Muscle of arm (tissue), 12 donors: ENCODE data around the gene OCEL1. TPM values are rescaled to one million over a fixed set of nuclear protein-coding genes. Genes with fewer than 3 reads are reported as not detected.
A peak's percentile ranks its signal among the peaks of the same experiment; 100 is the strongest.

Experiments used
- DNase-seq: peaks from one replicate; pipeline ENCODE4 v3.0.0-alpha.2; 2013
- polyA plus RNA-seq, 12 donors: library from polyadenylated mRNA; unstranded; fragments of 120-200 nt; gene quantifications; one replicate each; pipeline ENCODE4 v1.2.1, GENCODE V29; 2013; ENCODE audit not compliant: insufficient read length in 12 of 12

The OCEL1 gene
- polyA plus RNA-seq, 12 donors: 6.5 to 22.5 (median 9.2) TPM; not detected in 1

GRCh38 chr19:17209126-17210036, 16.6 kb upstream of the OCEL1 start:
- DNase-seq: no peak

DNA sequence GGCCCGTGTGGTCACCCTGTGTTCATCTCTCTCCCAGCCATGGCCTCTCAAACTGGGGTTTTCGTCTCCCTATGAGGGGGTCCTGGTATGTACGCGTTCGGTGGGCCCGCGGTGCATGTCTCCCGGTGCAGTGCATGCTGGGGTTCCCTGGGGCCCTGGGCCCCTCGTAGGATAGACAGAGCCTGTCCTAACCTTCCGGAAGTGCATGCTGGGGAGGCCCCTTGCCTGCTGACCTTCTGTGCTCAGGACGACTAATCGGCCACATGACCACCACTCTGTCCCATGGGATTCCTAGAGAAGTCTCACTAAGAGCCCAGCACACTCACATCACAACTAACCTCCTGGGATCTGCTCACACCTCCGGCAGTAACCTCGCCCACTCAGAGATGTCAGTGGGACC, 15.7 kb upstream of the OCEL1 start:
- no peak for DNase-seq

GRCh38 chr19:17211547-17212446, 14.2 kb upstream of the OCEL1 start:
- DNase-seq: no peak

- DNase-seq: no peak
Observed at GRCh38 chr19:17213334-17213733, 12.7 kb upstream of the OCEL1 start.

DNA sequence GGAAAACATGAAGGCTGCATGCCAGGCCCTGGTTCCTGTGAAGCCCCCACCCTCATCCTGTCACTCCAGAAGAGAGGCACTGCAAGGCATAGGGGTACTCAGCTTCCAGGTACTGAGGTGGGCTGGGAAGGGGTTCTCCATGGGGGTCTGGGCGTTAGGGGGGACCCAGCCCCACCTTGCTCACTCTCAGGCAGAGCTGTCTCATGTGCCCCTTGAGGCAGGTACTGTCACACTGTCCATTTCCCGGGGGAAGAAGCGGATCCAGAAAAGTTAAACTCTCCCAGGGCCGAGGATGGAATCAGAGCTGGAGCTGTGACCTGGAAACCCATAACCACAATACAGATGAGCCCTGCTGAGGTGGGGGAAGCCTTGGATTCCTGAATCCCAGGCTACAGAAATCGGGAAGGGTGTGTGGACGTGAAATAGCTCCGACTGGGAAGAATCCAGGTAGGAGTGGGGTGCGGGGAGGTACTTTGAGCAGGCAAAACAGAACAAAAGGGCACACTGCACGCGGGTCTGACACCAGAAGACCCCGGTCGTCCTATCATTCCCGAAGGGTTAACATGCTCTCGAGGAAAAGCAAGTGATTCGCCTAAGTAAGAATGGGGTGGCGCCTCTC, 11.4 kb upstream of the OCEL1 start:
- DNase-seq: no peak

- peak; percentile 94 for DNase-seq
Observed at GRCh38 chr19:17215127-17215971, 10.7 kb upstream of the OCEL1 start, which contains the start of gene USE1. TSS of gene USE1 (plus strand) at chr19:17215357. CDS start at chr19:17215406, 49 bp downstream.

DNA sequence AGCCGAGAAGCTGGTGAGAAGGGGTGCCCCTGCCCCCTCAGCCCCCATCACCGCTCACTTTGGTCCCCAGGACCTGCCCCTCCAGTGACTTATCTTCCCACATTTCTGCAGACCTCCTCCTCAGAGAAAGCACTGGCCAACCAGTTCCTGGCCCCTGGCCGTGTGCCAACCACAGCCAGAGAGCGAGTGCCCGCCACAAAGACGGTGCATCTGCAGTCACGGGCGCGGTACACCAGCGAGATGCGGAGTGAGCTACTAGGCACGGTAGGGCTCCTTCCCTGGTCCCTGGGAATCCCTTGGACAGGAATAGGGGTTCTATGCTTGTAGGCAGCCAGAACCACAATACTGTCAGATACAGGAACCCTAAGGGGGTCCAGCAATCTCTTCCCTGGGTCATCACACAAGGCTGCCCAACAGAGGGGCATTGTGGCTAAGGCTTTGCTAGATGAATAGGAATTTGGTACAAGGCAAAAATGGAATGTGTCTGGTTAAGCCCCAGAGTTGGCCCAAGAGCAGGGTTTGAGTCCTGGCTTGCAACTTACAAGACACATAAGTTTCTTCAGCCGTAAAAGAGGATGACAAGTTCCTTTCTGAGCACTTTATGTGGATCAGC, 9.9 kb upstream of the OCEL1 start:
- no peak for DNase-seq

DNA sequence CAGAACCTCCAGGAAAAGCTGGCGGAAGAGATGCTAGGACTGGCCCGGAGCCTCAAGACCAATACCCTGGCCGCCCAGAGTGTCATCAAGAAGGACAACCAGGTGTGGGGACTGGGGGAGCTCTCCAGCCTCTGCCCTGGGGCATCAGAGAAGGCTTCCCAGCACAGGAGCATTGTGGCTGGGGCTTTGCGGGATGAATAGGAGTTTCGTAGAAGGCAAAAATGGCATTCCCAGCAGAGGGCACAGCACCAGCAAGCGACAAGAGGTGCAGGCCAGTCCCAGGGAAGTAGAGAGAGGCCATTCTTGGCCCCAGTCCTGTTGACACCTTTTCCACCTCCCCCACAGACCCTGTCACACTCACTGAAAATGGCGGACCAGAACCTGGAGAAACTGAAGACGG, 6.7 kb upstream of the OCEL1 start:
- DNase-seq: no peak

DNA sequence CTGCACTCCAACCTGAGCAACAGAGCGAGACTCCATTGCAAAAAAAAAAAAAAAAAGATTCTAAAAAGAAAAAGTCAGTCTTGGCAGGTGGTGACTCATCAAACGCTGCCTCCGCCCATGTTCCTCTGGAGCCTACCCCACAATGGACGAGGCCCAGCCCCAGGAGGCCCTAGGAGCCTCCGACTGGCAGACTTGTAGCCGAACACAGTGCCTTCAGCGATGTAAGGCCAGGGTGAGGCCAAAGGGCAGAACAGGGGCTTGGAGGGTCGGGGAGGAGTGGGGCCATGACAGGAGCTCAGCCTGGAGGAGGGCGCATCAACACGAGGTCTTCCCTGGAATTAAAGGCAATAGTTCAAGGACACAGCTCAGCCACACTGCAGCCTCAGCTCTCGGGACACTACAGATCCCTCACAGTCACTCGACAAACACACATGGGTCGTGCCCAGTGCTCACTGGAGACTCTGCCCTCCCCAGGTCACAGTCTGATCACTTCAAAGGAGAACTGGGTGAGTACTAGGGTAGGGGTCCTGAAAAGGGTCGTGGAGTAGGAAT, 5.7 kb upstream of the OCEL1 start:
- no peak for DNase-seq

- DNase-seq: no peak
Observed at GRCh38 chr19:17225053-17225452, 973 bp upstream of the OCEL1 start.

DNA sequence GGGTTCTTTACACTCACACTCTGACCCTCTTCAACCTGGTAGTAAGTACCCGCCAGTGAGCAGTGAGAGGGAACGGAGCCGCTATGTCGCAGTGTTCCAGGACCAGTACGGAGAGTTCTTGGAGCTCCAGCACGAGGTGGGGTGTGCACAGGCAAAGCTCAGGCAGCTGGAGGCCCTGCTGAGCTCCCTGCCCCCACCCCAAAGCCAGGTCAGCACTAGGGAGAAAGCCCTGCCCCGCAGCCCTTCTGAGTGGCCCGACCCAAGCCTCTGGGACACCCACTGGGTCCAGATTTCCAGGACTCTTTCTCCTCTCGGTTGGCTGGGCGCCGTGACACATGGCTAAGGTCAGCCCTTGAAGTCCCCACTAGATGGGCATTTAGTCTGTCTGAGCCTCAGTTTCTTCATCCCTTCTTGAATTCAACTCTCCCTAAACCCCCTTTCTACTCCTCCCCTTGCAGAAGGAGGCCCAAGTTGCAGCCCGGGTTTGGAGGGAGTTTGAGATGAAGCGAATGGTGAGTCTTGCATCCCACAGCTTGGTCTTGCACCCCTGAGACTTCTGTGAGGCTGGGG, 1.9 kb downstream of the OCEL1 start:
- DNase-seq: no peak

DNA sequence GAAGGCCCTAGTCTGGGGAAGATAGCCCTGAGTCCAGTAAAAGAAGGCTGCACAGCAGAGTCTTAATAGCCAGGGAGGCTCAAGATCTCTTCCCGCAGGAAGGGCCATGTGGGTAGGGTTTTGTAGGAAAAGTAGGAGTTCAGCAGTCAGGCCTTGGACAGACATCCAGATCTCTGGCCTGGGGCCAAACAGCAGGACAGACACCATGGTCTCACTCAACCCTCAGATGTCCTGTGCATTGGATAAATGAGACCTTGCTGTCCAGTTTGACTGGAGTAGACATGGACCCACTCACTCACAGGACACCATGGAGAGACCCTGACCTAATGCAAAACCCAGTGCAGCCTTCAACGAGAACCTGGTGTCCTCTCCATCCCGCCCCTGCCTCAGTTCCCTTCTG, 3.9 kb downstream of the OCEL1 start:
- DNase-seq: no peak

GRCh38 chr19:17232258-17232657, 6.2 kb downstream of the OCEL1 start:
- DNase-seq: no peak

- no peak for DNase-seq
Observed at GRCh38 chr19:17234911-17235299, 8.9 kb downstream of the OCEL1 start.

- peak; percentile 76 for DNase-seq
Observed at GRCh38 chr19:17235300-17235970, 9.4 kb downstream of the OCEL1 start.

DNA sequence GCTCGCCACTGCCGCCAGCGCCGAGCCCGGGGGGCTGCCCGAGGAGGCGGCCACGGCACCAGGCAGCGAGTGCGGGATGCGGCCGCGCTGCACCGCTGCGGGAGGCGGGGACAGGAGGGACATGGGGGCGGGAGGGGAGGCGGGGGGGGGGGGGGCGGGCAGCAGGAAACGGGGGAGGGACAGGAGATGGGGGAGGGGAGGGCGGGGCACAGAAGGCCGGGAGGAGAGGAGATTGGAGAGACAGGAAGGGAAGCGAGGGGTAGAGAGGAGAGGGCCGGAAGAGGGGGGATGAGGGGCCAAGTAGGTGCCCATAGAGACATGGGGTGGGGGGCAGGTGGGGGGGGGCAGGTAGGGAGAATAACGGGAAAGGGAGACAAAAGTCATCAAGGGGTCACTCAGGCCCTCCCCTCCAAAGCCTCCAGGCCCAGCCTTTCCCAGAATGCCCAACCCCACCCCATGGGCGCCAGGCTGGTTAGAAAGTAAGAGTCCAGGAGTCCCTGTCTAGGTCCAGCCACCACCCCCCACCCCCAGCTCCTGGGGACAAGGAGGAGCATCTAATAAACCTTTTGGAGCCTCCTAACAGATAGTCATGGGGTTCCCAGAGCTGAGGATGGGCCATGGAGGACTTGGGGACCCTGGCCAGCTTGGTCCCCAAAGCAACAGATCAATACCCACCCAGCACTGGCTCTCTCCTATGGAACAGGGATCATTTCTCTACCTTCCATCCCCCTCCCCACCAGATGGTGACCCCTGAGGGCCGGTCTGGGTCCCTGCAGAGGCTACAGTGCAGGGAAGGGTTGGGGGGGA, 10.1 kb downstream of the OCEL1 start:
- DNase-seq: no peak

- no peak for DNase-seq
Observed at GRCh38 chr19:17236811-17237543, 11.0 kb downstream of the OCEL1 start.
